Calu3 (cell line): ENCODE results near the gene PLK3. TPM values are rescaled to one million over a fixed set of nuclear protein-coding genes. Genes with fewer than 3 reads are reported as not detected.

Source experiments
- BruUV-seq: library from RNA; stranded (reverse); fragments of 400-500 nt; replicated peaks from 2 replicates; lab custom pipeline; 2021; lab: Mats Ljungman, UMichigan
- CTCF ChIA-PET: fragments of 300-600 bp; sonication (Branson Sonifier 250); formaldehyde crosslinking; loops from one replicate; lab custom pipeline; 2022; ENCODE audit warnings: antibody characterized with exemption; lab: Charles Lee
- DNase-seq: peaks from one replicate; pipeline ENCODE4 v3.0.0; 2022
- H3K27ac Mint-ChIP-seq: one replicate; pipeline ENCODE4 v1.8.0; 2022; ENCODE audit warnings: mixed read lengths; ENCODE audit not compliant: unreplicated experiment
- H3K27me3 Mint-ChIP-seq: one replicate; pipeline ENCODE4 v1.8.0; 2022; ENCODE audit warnings: mixed read lengths; ENCODE audit not compliant: unreplicated experiment
- H3K36me3 Mint-ChIP-seq: one replicate; pipeline ENCODE4 v1.8.0; 2022; ENCODE audit warnings: mild to moderate bottlenecking, moderate library complexity, mixed read lengths; ENCODE audit not compliant: insufficient read depth, unreplicated experiment
- H3K4me1 Mint-ChIP-seq: one replicate; pipeline ENCODE4 v1.8.0; 2022; ENCODE audit warnings: mild to moderate bottlenecking, low read depth, mixed read lengths; ENCODE audit not compliant: unreplicated experiment
- H3K4me3 Mint-ChIP-seq: one replicate; pipeline ENCODE4 v1.8.0; 2022; ENCODE audit warnings: mild to moderate bottlenecking, low read depth, moderate library complexity, mixed read lengths; ENCODE audit not compliant: unreplicated experiment
- H3K9me3 Mint-ChIP-seq: one replicate; pipeline ENCODE4 v1.8.0; 2022; ENCODE audit warnings: low read depth, mixed read lengths; ENCODE audit not compliant: unreplicated experiment
- CTCF ChIP-seq: fragments of 200-600 bp; IDR thresholded peaks from one replicate; pipeline ENCODE4 v1.8.0; 2022; ENCODE audit warnings: antibody characterized with exemption; ENCODE audit not compliant: unreplicated experiment
- intact Hi-C: fragments of 100-400 bp; cut with micrococcal nuclease; formaldehyde crosslinking; loops from one replicate; pipeline ENCODE4 v1.10.0; 2022; ENCODE audit not compliant: unreplicated experiment
- total RNA-seq: library from RNA; stranded (reverse); gene quantifications from 2 replicates; pipeline ENCODE4 v1.2.3, GENCODE V29; 2022

PLK3 gene
- total RNA-seq, 1 experiment from 2014 or later, result 15.6 TPM

DNA sequence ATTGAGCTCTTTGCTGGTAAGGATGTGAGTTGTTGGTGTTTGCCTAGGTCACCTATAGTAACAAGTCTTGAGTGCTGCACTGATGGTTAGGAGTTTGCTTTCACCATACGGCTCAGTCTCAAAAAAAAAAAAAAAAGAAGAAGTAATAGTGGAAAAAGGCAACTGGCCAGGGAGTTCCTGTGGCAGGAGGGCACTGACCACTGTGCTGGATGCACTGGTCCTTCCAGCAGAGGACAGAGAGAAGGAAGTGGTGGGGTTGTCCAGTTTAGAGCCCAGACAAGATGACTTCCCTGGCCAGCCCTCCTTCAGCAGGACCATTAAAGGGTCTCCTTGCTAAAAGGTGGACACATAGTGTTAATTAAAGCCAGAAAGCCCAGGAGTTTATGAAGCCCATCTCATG is 54.8 kb downstream of the PLK3 start:
- CTCF ChIA-PET, result interaction anchor here (0.7 to 1.1 kb wide), 3 partner anchors 181 to 1119 kb away, joined by 3 to 5 read pairs (median 3); partner anchors contain the start of gene TMEM53
- TF ChIP-seq CTCF, result no peak
- H3K9me3 Mint-ChIP-seq, result no peaks in the 10 kb centered on the region
- intact Hi-C loops, result no loop called here
- no peaks in the 10 kb centered on the region for H3K27me3 Mint-ChIP-seq
- H3K36me3 Mint-ChIP-seq, result peaks cover 5% of the 10 kb centered on the region
- no peaks in the 10 kb centered on the region for H3K4me1 Mint-ChIP-seq
- no TSS peak for BruUV-seq
- no peak overlapping the region for H3K4me3 Mint-ChIP-seq
- DNase-seq, result no peak
- no peak overlapping the region for H3K27ac Mint-ChIP-seq

Other genes starting within 250 kb of the PLK3 start
- gene TMEM53, start 125.9 kb upstream of the PLK3 start, total RNA-seq, result 10.9 and 13.3 TPM in 2 replicates
- 4.7 and 5.8 TPM in 2 replicates for gene ARMH1, start 125.7 kb upstream of the PLK3 start, total RNA-seq
- not detected in 2 replicates for gene RNU5D-1, start 69.2 kb upstream of the PLK3 start, total RNA-seq
- 54.9 and 67.6 TPM in 2 replicates for gene KIF2C, start 60.5 kb upstream of the PLK3 start, total RNA-seq
- gene RPS8, start 24.8 kb upstream of the PLK3 start, total RNA-seq, result 965 and 1,104 TPM in 2 replicates
- gene BEST4, start 12.2 kb upstream of the PLK3 start, total RNA-seq, result 0.40 TPM in 1 of 2 replicates, not detected in the other
- 0.66 and 0.69 TPM in 2 replicates for gene DYNLT4, start 7.0 kb downstream of the PLK3 start, total RNA-seq
- gene BTBD19, start 8.1 kb downstream of the PLK3 start, total RNA-seq, result 5.2 and 5.9 TPM in 2 replicates
- 0.76 and 0.78 TPM in 2 replicates for gene PTCH2, start 42.9 kb downstream of the PLK3 start, total RNA-seq
- 23.5 and 24.1 TPM in 2 replicates for gene EIF2B3, start 186.2 kb downstream of the PLK3 start, total RNA-seq
- 12.6 and 14.6 TPM in 2 replicates for gene HECTD3, start 210.9 kb downstream of the PLK3 start, total RNA-seq
- gene UROD, start 211.9 kb downstream of the PLK3 start, total RNA-seq, result 40.4 and 50.3 TPM in 2 replicates